PC-3 (cell line): ENCODE results near the gene FAM20B. TPM values are rescaled to one million over a fixed set of nuclear protein-coding genes. Genes with fewer than 3 reads are reported as not detected.

Source experiments
- ATAC-seq: fragments of 200-7000 bp; cut with Tn5 transposase; 2 replicates; pipeline ENCODE4 v1.9.1; 2020; ENCODE audit warnings: mild to moderate bottlenecking, moderate library complexity
- Bru-seq: library from RNA; stranded (reverse); fragments of 400-500 nt; gene quantifications from one replicate; lab custom pipeline; 2021; lab: Mats Ljungman, UMichigan
- BruChase-seq, 2 experiments: library from RNA; stranded (reverse); fragments of 400-500 nt; gene quantifications; one replicate each; lab custom pipeline; 2021; lab: Mats Ljungman, UMichigan
- BruUV-seq: library from RNA; stranded (reverse); fragments of 400-500 nt; replicated peaks from 2 replicates; lab custom pipeline; 2021; lab: Mats Ljungman, UMichigan
- CTCF ChIA-PET: fragments of 300-600 bp; sonication (Branson Sonifier 250); formaldehyde crosslinking; loops from one replicate; lab custom pipeline; 2022; ENCODE audit warnings: antibody characterized with exemption; lab: Charles Lee
- POLR2A ChIA-PET: fragments of 300-600 bp; sonication (Branson Sonifier 250); formaldehyde crosslinking; loops from one replicate; lab custom pipeline; 2022; ENCODE audit warnings: antibody characterized with exemption; ENCODE audit not compliant: unreplicated experiment; lab: Charles Lee
- DNase-seq: peaks from one replicate; pipeline ENCODE4 v3.0.0-alpha.2; 2015
- H2AFZ ChIP-seq: fragments of 300-600 bp; sonication (generic); 2 replicates; pipeline ENCODE4 v1.6.0; 2016; ENCODE audit warnings: antibody characterized with exemption, low read length
- H3F3A ChIP-seq: fragments of 300-600 bp; sonication (generic); one replicate; pipeline ENCODE4 v1.6.0; 2017; ENCODE audit warnings: antibody characterized with exemption, low read length, control low read depth, mild to moderate bottlenecking; ENCODE audit not compliant: unreplicated experiment
- H3K27ac ChIP-seq: fragments of 300-600 bp; sonication (generic); 2 replicates; pipeline ENCODE4 v1.5.1; 2016; ENCODE audit warnings: mild to moderate bottlenecking, low read length
- H3K27me3 ChIP-seq: fragments of 300-600 bp; sonication (generic); 2 replicates; pipeline ENCODE4 v1.6.1; 2016; ENCODE audit warnings: low read length, mixed read lengths
- H3K36me3 ChIP-seq: fragments of 300-600 bp; sonication (generic); 2 replicates; pipeline ENCODE4 v1.6.1; 2016; ENCODE audit warnings: low read depth, mixed run types, low read length, mixed read lengths
- H3K4me1 ChIP-seq: fragments of 300-600 bp; sonication (generic); 2 replicates; pipeline ENCODE4 v1.5.1; 2016; ENCODE audit warnings: low read length; ENCODE audit not compliant: insufficient read depth
- H3K4me2 ChIP-seq: fragments of 300-600 bp; sonication (generic); 2 replicates; pipeline ENCODE4 v1.6.0; 2016; ENCODE audit warnings: low read length
- H3K4me3 ChIP-seq: fragments of 300-600 bp; sonication (generic); 2 replicates; pipeline ENCODE4 v1.5.1; 2016; ENCODE audit warnings: mild to moderate bottlenecking, low read length, mixed read lengths
- H3K79me2 ChIP-seq: fragments of 300-600 bp; sonication (generic); 2 replicates; pipeline ENCODE4 v1.6.1; 2017; ENCODE audit warnings: low read length, mixed read lengths
- H3K9ac ChIP-seq: fragments of 300-600 bp; sonication (generic); 2 replicates; pipeline ENCODE4 v1.6.0; 2016; ENCODE audit warnings: mild to moderate bottlenecking, low read length
- H3K9me2 ChIP-seq: fragments of 300-600 bp; sonication (generic); replicated peaks from 2 replicates; pipeline ENCODE4 v1.6.1; 2016; ENCODE audit warnings: mixed run types, low read length, mixed read lengths
- H3K9me3 ChIP-seq: fragments of 300-600 bp; sonication (generic); 2 replicates; pipeline ENCODE4 v1.6.1; 2016; ENCODE audit warnings: low read length, mixed read lengths
- H4K20me1 ChIP-seq: fragments of 300-600 bp; sonication (generic); 2 replicates; pipeline ENCODE4 v1.6.1; 2016; ENCODE audit warnings: low read length, mixed read lengths
- CTCF ChIP-seq: fragments of 300-600 bp; sonication (generic); conservative IDR thresholded peaks from 2 replicates; pipeline ENCODE4 v1.5.1; 2017; ENCODE audit warnings: antibody characterized with exemption, low read depth, mild to moderate bottlenecking, low read length
- EZH2 ChIP-seq: fragments of 300-600 bp; sonication (generic); IDR thresholded peaks from one replicate; pipeline ENCODE4 v1.6.1; 2017; ENCODE audit warnings: antibody characterized with exemption, mild to moderate bottlenecking, low read length; ENCODE audit not compliant: unreplicated experiment
- EZH2phosphoT487 ChIP-seq: fragments of 300-600 bp; sonication (generic); IDR thresholded peaks from 2 replicates; pipeline ENCODE4 v1.6.1; 2018; ENCODE audit warnings: mild to moderate bottlenecking, antibody characterized with exemption, low read length, borderline replicate concordance
- intact Hi-C: fragments of 100-400 bp; cut with micrococcal nuclease; formaldehyde crosslinking; loops from 2 replicates; pipeline ENCODE4 v1.9.0; 2023
- long read RNA-seq: library from polyadenylated mRNA; unstranded; transcript quantifications from one replicate; pipeline ENCODE4 v2.0.0, GENCODE V29; 2021; ENCODE audit not compliant: unreplicated experiment
- total RNA-seq: library from RNA; depleted of rRNA; stranded (reverse); fragments of >200 nt; gene quantifications from 2 replicates; pipeline ENCODE4 v1.2.3, GENCODE V29; 2014; rRNA removed

The FAM20B gene
- total RNA-seq: 20.1 and 21.1 TPM in 2 replicates
- percentile 70 among the genes with signal in this experiment for Bru-seq, nascent RNA
- BruChase-seq, experiment 1, labeled RNA remaining after a 6-hour chase: percentile 78 among the genes with signal in this experiment
- percentile 67 among the genes with signal in this experiment for BruChase-seq, experiment 2, labeled RNA remaining after a 2-hour chase
- long read RNA-seq, full-length matches to known transcripts: 3 of 16 reads
- long read RNA-seq, partial matches to known transcripts: 12 of 16 reads
- long read RNA-seq, other reads (novel, unspliced or antisense): 1 of 16 reads

GRCh38 chr1:179025125-179025974, at the start of gene FAM20B:
FAM20B (plus strand) TSS chr1:179025894; CDS start chr1:179043848, 17,954 bp downstream.
- Histone ChIP-seq H3K27me3 (no peaks in the 10 kb centered on the region), H3K4me2 (peak within 1 kb of the TSS; percentile 98), H3K9ac (peak within 1 kb of the TSS; percentile 99), H3K36me3 (no peaks in the 10 kb centered on the region), H3K9me3 (no peaks in the 10 kb centered on the region), H4K20me1 (no peaks in the 10 kb centered on the region), H3K4me1 (peaks cover 14% of the 10 kb centered on the region; the same call in 1 of the 2 replicates), H3K4me3 (peak within 1 kb of the TSS; percentile 84), H3K27ac (peak within 1 kb of the TSS; percentile 84), H2AFZ (peak within 1 kb of the TSS; percentile 97), H3K9me2 (no peaks in the 10 kb centered on the region), H3K79me2 (peaks cover 42% of the 10 kb centered on the region), H3F3A (no peaks in the 10 kb centered on the region)
- ChIA-PET POLR2A (no interaction called here), CTCF (no interaction called here)
- TSS peak; percentile 20 for BruUV-seq
- DNase-seq (peak; percentile 85), ATAC-seq (peak; percentile 77)
- intact Hi-C loops: no loop called here
- TF ChIP-seq CTCF (no peak), EZH2phosphoT487 (no peak), EZH2 (no peak)

GRCh38 chr1:178976541-178976940, 49.2 kb upstream of the FAM20B start:
- no TSS peak for BruUV-seq
- Histone ChIP-seq H3K4me3 (no peak overlapping the region), H2AFZ (no peak overlapping the region), H3F3A (no peaks in the 10 kb centered on the region), H3K9me3 (0 out of 2 replicates have a peak, but pooled peaks cover 7% of the 10 kb centered on the region), H3K4me1 (no peaks in the 10 kb centered on the region), H3K27ac (no peak overlapping the region), H3K4me2 (no peak overlapping the region), H3K27me3 (no peaks in the 10 kb centered on the region), H3K79me2 (no peaks in the 10 kb centered on the region), H3K36me3 (no peaks in the 10 kb centered on the region), H3K9ac (no peak overlapping the region), H3K9me2 (no peaks in the 10 kb centered on the region), H4K20me1 (no peaks in the 10 kb centered on the region)
- TF ChIP-seq EZH2 (no peak), EZH2phosphoT487 (no peak), CTCF (no peak)
- POLR2A ChIA-PET: no interaction called here
- intact Hi-C loops: no loop called here
- CTCF ChIA-PET: no interaction called here
- ATAC-seq (no peak), DNase-seq (no peak)
